Measurements from ENCODE around the gene CNNM2. TPM values are rescaled to one million over a fixed set of nuclear protein-coding genes. Genes with fewer than 3 reads are reported as not detected.
A peak's percentile ranks its signal among the peaks of the same experiment; 100 is the strongest.

CNNM2 gene
- polyA plus RNA-seq, 1 of the 3 experiments (the other 2 are of a cell fraction) = 4.0 TPM

DNA sequence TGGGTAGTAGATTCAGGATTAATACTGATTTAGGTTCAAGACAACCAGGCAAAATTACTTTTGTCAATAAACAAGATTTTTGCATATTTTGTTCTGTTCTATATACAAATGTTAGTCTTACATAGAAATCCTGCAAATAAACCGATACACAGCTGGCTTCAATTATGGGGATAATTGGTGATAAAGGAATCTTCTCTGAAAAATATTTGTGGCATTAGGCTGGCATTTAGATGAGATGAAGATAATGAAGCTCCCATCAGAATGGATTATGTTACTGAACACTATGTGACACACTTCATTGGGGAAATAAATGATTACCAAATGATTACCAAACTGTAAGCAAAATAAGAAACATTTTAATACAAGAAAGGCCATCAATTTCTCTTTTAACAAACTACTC lies 209.1 kb downstream of the CNNM2 start:
- peaks cover under 1% of the 10 kb centered on the region for H3F3A ChIP-seq (replicated peaks; ENCODE audit: insufficient read depth)
- peaks cover 10% of the 10 kb centered on the region; the same call in 1 of the 2 replicates for H3K79me2 ChIP-seq (ENCODE audit: insufficient read depth)
- H2AFZ ChIP-seq (ENCODE audit: low read depth) = no peak overlapping the region
- CTCF ChIA-PET = no interaction called here
- H3K9me2 ChIP-seq = no peaks in the 10 kb centered on the region
- H3K4me1 ChIP-seq (ENCODE audit: control insufficient read depth in 1 of 2, insufficient read depth in 2 of 2, low read depth in 1 of 2, low read length in 1 of 2) = peaks cover 3 to 6% of the 10 kb centered on the region in 2 experiments; a peak in 3 of 4 replicates
- H3K9me3 ChIP-seq = no peaks in the 10 kb centered on the region
- 16% methylated on average over 1 of the region's 1 CpG for WGBS (ENCODE audit: low lambda C conversion rate)
- peak overlapping the region in 1 of 2 experiments; percentile 35; a peak in 1 of 4 replicates for H3K27ac ChIP-seq (ENCODE audit: low read depth in 2 of 2, low read length in 1 of 2)
- POLR2A ChIA-PET = no interaction called here
- peaks cover 6 to 19% of the 10 kb centered on the region in 2 experiments for H3K36me3 ChIP-seq (replicated peaks in 1 of 2; ENCODE audit: control insufficient read depth in 1 of 2, insufficient read depth in 2 of 2, low read length in 1 of 2)
- no peak overlapping the region for H3K9ac ChIP-seq
- H4K20me1 ChIP-seq (ENCODE audit: insufficient read depth) = peaks cover 14% of the 10 kb centered on the region
- H3K4me2 ChIP-seq = no peak overlapping the region
- H3K27me3 ChIP-seq (ENCODE audit: insufficient read depth) = no peaks in the 10 kb centered on the region
- DNase-seq = peak; percentile 37
- H3K4me3 ChIP-seq (ENCODE audit: low read depth in 2 of 2, low read length in 1 of 2) = no peak overlapping the region
- no peak for TF ChIP-seq MEF2A (IDR thresholded peaks at IDR 0.05; ENCODE audit: borderline replicate concordance, low read depth)
- TF ChIP-seq, protein P1, sequence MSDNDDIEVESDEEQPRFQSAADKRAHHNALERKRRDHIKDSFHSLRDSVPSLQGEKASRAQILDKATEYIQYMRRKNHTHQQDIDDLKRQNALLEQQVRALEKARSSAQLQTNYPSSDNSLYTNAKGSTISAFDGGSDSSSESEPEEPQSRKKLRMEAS (IDR thresholded peaks at IDR 0.05; ENCODE audit: low read depth) = no peak
- TF ChIP-seq TAF1 (IDR thresholded peaks at IDR 0.05; ENCODE audit: borderline replicate concordance, low read depth, low read length) = no peak
- TF ChIP-seq, protein P2, sequence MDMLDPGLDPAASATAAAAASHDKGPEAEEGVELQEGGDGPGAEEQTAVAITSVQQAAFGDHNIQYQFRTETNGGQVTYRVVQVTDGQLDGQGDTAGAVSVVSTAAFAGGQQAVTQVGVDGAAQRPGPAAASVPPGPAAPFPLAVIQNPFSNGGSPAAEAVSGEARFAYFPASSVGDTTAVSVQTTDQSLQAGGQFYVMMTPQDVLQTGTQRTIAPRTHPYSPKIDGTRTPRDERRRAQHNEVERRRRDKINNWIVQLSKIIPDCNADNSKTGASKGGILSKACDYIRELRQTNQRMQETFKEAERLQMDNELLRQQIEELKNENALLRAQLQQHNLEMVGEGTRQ (IDR thresholded peaks at IDR 0.05; ENCODE audit: borderline replicate concordance, low read depth, low read length) = no peak
- TF ChIP-seq CHD2 (IDR thresholded peaks at IDR 0.05; ENCODE audit: low read length, partially characterized antibody) = peak; percentile 44
- TF ChIP-seq NRF1 (IDR thresholded peaks at IDR 0.05; ENCODE audit: low read depth, low read length) = no peak
- TF ChIP-seq TCF12 (IDR thresholded peaks at IDR 0.05) = peak; percentile 97
- no peak for TF ChIP-seq YY1 (IDR thresholded peaks at IDR 0.05; ENCODE audit: low read depth)
- TF ChIP-seq EZH2phosphoT487 (IDR thresholded peaks at IDR 0.05; ENCODE audit: borderline replicate concordance, low read depth) = no peak
- TF ChIP-seq SIN3A (IDR thresholded peaks at IDR 0.05; ENCODE audit: borderline replicate concordance, low read depth, low read length) = no peak
- 0 out of 2 replicates have a peak, but pooled peaks have one; percentile 5 for TF ChIP-seq FOSL2 (IDR thresholded peaks at IDR 0.05; ENCODE audit: borderline replicate concordance, low read depth)
- peak; percentile 39; the same call in 1 of the 2 replicates for TF ChIP-seq FOXM1 (IDR thresholded peaks at IDR 0.05; ENCODE audit: low read depth)
- TF ChIP-seq MXI1 (IDR thresholded peaks at IDR 0.05; ENCODE audit: low read depth, low read length) = no peak
- TF ChIP-seq, protein P3, sequence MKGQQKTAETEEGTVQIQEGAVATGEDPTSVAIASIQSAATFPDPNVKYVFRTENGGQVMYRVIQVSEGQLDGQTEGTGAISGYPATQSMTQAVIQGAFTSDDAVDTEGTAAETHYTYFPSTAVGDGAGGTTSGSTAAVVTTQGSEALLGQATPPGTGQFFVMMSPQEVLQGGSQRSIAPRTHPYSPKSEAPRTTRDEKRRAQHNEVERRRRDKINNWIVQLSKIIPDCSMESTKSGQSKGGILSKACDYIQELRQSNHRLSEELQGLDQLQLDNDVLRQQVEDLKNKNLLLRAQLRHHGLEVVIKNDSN (IDR thresholded peaks at IDR 0.05; ENCODE audit: borderline replicate concordance, low read depth) = no peak
- TF ChIP-seq GABPA (IDR thresholded peaks at IDR 0.05; ENCODE audit: low read depth) = peak; percentile 7; the same call in 1 of the 2 replicates
- TF ChIP-seq, protein P4, sequence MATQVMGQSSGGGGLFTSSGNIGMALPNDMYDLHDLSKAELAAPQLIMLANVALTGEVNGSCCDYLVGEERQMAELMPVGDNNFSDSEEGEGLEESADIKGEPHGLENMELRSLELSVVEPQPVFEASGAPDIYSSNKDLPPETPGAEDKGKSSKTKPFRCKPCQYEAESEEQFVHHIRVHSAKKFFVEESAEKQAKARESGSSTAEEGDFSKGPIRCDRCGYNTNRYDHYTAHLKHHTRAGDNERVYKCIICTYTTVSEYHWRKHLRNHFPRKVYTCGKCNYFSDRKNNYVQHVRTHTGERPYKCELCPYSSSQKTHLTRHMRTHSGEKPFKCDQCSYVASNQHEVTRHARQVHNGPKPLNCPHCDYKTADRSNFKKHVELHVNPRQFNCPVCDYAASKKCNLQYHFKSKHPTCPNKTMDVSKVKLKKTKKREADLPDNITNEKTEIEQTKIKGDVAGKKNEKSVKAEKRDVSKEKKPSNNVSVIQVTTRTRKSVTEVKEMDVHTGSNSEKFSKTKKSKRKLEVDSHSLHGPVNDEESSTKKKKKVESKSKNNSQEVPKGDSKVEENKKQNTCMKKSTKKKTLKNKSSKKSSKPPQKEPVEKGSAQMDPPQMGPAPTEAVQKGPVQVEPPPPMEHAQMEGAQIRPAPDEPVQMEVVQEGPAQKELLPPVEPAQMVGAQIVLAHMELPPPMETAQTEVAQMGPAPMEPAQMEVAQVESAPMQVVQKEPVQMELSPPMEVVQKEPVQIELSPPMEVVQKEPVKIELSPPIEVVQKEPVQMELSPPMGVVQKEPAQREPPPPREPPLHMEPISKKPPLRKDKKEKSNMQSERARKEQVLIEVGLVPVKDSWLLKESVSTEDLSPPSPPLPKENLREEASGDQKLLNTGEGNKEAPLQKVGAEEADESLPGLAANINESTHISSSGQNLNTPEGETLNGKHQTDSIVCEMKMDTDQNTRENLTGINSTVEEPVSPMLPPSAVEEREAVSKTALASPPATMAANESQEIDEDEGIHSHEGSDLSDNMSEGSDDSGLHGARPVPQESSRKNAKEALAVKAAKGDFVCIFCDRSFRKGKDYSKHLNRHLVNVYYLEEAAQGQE (IDR thresholded peaks at IDR 0.05; ENCODE audit: low read depth, low read length) = no peak
- TF ChIP-seq, protein P5, sequence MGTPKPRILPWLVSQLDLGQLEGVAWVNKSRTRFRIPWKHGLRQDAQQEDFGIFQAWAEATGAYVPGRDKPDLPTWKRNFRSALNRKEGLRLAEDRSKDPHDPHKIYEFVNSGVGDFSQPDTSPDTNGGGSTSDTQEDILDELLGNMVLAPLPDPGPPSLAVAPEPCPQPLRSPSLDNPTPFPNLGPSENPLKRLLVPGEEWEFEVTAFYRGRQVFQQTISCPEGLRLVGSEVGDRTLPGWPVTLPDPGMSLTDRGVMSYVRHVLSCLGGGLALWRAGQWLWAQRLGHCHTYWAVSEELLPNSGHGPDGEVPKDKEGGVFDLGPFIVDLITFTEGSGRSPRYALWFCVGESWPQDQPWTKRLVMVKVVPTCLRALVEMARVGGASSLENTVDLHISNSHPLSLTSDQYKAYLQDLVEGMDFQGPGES (IDR thresholded peaks at IDR 0.05; ENCODE audit: low read depth, low read length) = no peak
- TF ChIP-seq, protein P6, sequence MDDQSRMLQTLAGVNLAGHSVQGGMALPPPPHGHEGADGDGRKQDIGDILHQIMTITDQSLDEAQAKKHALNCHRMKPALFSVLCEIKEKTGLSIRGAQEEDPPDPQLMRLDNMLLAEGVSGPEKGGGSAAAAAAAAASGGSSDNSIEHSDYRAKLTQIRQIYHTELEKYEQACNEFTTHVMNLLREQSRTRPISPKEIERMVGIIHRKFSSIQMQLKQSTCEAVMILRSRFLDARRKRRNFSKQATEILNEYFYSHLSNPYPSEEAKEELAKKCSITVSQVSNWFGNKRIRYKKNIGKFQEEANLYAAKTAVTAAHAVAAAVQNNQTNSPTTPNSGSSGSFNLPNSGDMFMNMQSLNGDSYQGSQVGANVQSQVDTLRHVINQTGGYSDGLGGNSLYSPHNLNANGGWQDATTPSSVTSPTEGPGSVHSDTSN (IDR thresholded peaks at IDR 0.05) = peak; percentile 89
- peak; percentile 68 for TF ChIP-seq JUND (IDR thresholded peaks at IDR 0.05)
- peak; percentile 70 to 72; a peak in 2 of 4 replicates for TF ChIP-seq EP300 (IDR thresholded peaks at IDR 0.05; ENCODE audit: borderline replicate concordance in 1 of 2, low read depth in 1 of 2, low read length in 1 of 2)
- TF ChIP-seq, protein P7, sequence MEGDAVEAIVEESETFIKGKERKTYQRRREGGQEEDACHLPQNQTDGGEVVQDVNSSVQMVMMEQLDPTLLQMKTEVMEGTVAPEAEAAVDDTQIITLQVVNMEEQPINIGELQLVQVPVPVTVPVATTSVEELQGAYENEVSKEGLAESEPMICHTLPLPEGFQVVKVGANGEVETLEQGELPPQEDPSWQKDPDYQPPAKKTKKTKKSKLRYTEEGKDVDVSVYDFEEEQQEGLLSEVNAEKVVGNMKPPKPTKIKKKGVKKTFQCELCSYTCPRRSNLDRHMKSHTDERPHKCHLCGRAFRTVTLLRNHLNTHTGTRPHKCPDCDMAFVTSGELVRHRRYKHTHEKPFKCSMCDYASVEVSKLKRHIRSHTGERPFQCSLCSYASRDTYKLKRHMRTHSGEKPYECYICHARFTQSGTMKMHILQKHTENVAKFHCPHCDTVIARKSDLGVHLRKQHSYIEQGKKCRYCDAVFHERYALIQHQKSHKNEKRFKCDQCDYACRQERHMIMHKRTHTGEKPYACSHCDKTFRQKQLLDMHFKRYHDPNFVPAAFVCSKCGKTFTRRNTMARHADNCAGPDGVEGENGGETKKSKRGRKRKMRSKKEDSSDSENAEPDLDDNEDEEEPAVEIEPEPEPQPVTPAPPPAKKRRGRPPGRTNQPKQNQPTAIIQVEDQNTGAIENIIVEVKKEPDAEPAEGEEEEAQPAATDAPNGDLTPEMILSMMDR (IDR thresholded peaks at IDR 0.05) = no peak
- TF ChIP-seq NFIC (IDR thresholded peaks at IDR 0.05; ENCODE audit: borderline replicate concordance) = peak; percentile 35; the same call in 1 of the 2 replicates
- TF ChIP-seq ELF1 (IDR thresholded peaks at IDR 0.05) = no peak
- peak; percentile 74; the same call in 1 of the 2 replicates for TF ChIP-seq TEAD4 (IDR thresholded peaks at IDR 0.05; ENCODE audit: borderline replicate concordance, insufficient read depth)
- no peak for TF ChIP-seq RXRA (IDR thresholded peaks at IDR 0.05; ENCODE audit: borderline replicate concordance, low read depth)

Measured in SK-N-SH (cell line).